Prostate gland (tissue), 2 donors: ENCODE measurements around the gene MAP4K2. TPM values are rescaled to one million over a fixed set of nuclear protein-coding genes. Genes with fewer than 3 reads are reported as not detected.

ENCODE experiments used
- DNase-seq: peaks from one replicate; pipeline ENCODE4 v3.0.0-alpha.2; 2019; ENCODE audit warnings: low spot score
- H3K27ac ChIP-seq, 2 donors: fragments of 200-600 bp; sonication (generic); 2 replicates each; pipeline ENCODE4 v1.5.1; 2017 to 2019
- H3K27me3 ChIP-seq: fragments of 200-600 bp; sonication (generic); replicated peaks from 2 replicates; pipeline ENCODE4 v1.5.1; 2019; ENCODE audit not compliant: insufficient read depth
- H3K36me3 ChIP-seq, 2 donors: fragments of 200-600 bp; sonication (generic); 1 replicate in 1 of 2; 2 replicates in 1 of 2; pipeline versions ENCODE4 v1.5.1 to v1.8.1; 2017 to 2019
- H3K4me1 ChIP-seq: fragments of 200-600 bp; sonication (generic); replicated peaks from 2 replicates; pipeline ENCODE4 v1.5.1; 2019
- H3K4me3 ChIP-seq, 2 donors: fragments of 200-600 bp; sonication (generic); 2 replicates each; pipeline ENCODE4 v1.5.1; 2017 to 2019
- H3K9me3 ChIP-seq: fragments of 200-600 bp; sonication (generic); 2 replicates; pipeline ENCODE4 v1.5.1; 2017
- CTCF ChIP-seq, 4 experiments: fragments of 200-600 bp in 2 of 4; fragments of 450-650 bp in 2 of 4; sonication (generic) in 2 of 4; IDR thresholded peaks; 1 replicate in 3 of 4; 2 replicates in 1 of 4; pipeline ENCODE4 v1.5.1; 2016 to 2019; ENCODE audit warnings: antibody characterized with exemption in 4 of 4, mild to moderate bottlenecking in 2 of 4, moderate library complexity in 2 of 4
- POLR2A ChIP-seq: fragments of 450-650 bp; IDR thresholded peaks from one replicate; pipeline ENCODE4 v1.6.1; 2016; ENCODE audit warnings: antibody characterized with exemption, mild to moderate bottlenecking
- POLR2AphosphoS5 ChIP-seq: sonication (generic); formaldehyde crosslinking; IDR thresholded peaks from one replicate; pipeline ENCODE4 v1.6.1; 2017; ENCODE audit warnings: antibody characterized with exemption
- WGBS: methylation state at CpG from one replicate; pipeline ENCODE4 v1.1.5; 2018; 5-methylcytosine and 5-hydroxymethylcytosine counted together
- intact Hi-C: fragments of 100-400 bp; cut with DNase I; formaldehyde crosslinking; loops from one replicate; pipeline ENCODE4 v1.14.2; 2022
- total RNA-seq, 2 donors: library from RNA; depleted of rRNA; stranded (reverse); fragments of >200 nt; gene quantifications; one replicate each; pipeline ENCODE4 v1.1.0, GENCODE V29; 2016

MAP4K2 gene
- total RNA-seq, 2 donors from 2014 or later: 10.7 to 35.8 TPM

- Histone ChIP-seq H3K27ac (peak overlapping the region; percentile 80 to 81), H3K4me3 (peak overlapping the region; percentile 71 to 76), H3K27me3 (no peaks in the 10 kb centered on the region), H3K9me3 (no peaks in the 10 kb centered on the region), H3K36me3 (no peaks in the 10 kb centered on the region), H3K4me1 (no peaks in the 10 kb centered on the region)
- TF ChIP-seq CTCF (IDR thresholded peaks at IDR 0.05) (no peak), POLR2AphosphoS5 (no peak), POLR2A (no peak)
- intact Hi-C loops: no loop called here
- 38% methylated on average over 17 of the region's 17 CpGs for WGBS
- no peak for DNase-seq
These were observed 7.9 kb upstream of the MAP4K2 start for GRCh38 chr11:64810891-64811272.

GRCh38 chr11:64810271-64810890, 7.4 kb upstream of the MAP4K2 start, which contains the start of gene MEN1:
MEN1 (minus strand) TSS chr11:64810551; CDS start chr11:64810109, 442 bp downstream.
- intact Hi-C loops: no loop called here
- DNase-seq: peak; percentile 97
- TF ChIP-seq POLR2A (peak; percentile 85), POLR2AphosphoS5 (peak; percentile 99), CTCF (IDR thresholded peaks at IDR 0.05) (peak in 2 of 4 experiments; percentile 26)
- H3K9me3 ChIP-seq: no peaks in the 10 kb centered on the region
- H3K36me3 ChIP-seq: no peaks in the 10 kb centered on the region
- peak within 1 kb of the TSS; percentile 71 to 76 for H3K4me3 ChIP-seq
- H3K27me3 ChIP-seq: no peaks in the 10 kb centered on the region
- WGBS: under 1% methylated on average over 41 of the region's 46 CpGs
- no peaks in the 10 kb centered on the region for H3K4me1 ChIP-seq
- H3K27ac ChIP-seq: peak within 1 kb of the TSS; percentile 80 to 81

- 4% methylated on average over 42 of the region's 44 CpGs for whole genome bisulfite sequencing
These were observed 6.8 kb upstream of the MAP4K2 start for GRCh38 chr11:64809781-64810241.

GRCh38 chr11:64805481-64805880, 2.5 kb upstream of the MAP4K2 start:
- peaks cover 0 to 4% of the 10 kb centered on the region in 2 donors for H3K36me3 ChIP-seq
- no peaks in the 10 kb centered on the region for H3K27me3 ChIP-seq
- H3K4me3 ChIP-seq: no peak overlapping the region
- H3K9me3 ChIP-seq: no peaks in the 10 kb centered on the region
- no peak for DNase-seq
- TF ChIP-seq POLR2AphosphoS5: no peak
- H3K4me1 ChIP-seq: peaks cover 7% of the 10 kb centered on the region
- 92% methylated on average over 9 of the region's 9 CpGs for WGBS
- intact Hi-C loops: no loop called here
- H3K27ac ChIP-seq: no peak overlapping the region

More at GRCh38 chr11:64809781-64810241, 6.8 kb upstream of the MAP4K2 start:
- Histone ChIP-seq H3K4me1 (no peaks in the 10 kb centered on the region), H3K27ac (peak overlapping the region; percentile 80 to 81), H3K4me3 (peak overlapping the region; percentile 71 to 76), H3K36me3 (peaks cover 0 to 2% of the 10 kb centered on the region in 2 donors), H3K9me3 (no peaks in the 10 kb centered on the region), H3K27me3 (no peaks in the 10 kb centered on the region)
- TF ChIP-seq POLR2AphosphoS5: no peak
- no peak for TF ChIP-seq CTCF (IDR thresholded peaks at IDR 0.05)
- no peak for TF ChIP-seq POLR2A
- intact Hi-C loops: no loop called here
- peak; percentile 43 for DNase-seq

GRCh38 chr11:64804346-64805210, 1.6 kb upstream of the MAP4K2 start:
- no peak overlapping the region for H3K4me3 ChIP-seq
- DNase-seq: no peak
- TF ChIP-seq CTCF (IDR thresholded peaks at IDR 0.05): no peak
- TF ChIP-seq POLR2A: no peak
- TF ChIP-seq POLR2AphosphoS5: no peak
- H3K27me3 ChIP-seq: no peaks in the 10 kb centered on the region
- peak overlapping the region; percentile 77 to 90 for H3K27ac ChIP-seq
- peaks cover 7% of the 10 kb centered on the region for H3K4me1 ChIP-seq
- H3K36me3 ChIP-seq: peaks cover 0 to 4% of the 10 kb centered on the region in 2 donors
- 92% methylated on average over 35 of the region's 41 CpGs for whole genome bisulfite sequencing
- H3K9me3 ChIP-seq: no peaks in the 10 kb centered on the region
- intact Hi-C loops: no loop called here
